ENCODE data around the gene MCUB. TPM values are rescaled to one million over a fixed set of nuclear protein-coding genes. Genes with fewer than 3 reads are reported as not detected.

The MCUB gene
- total and polyA plus RNA-seq, 2 experiments from 2014 or later = 6.2 to 9.9 TPM

DNA sequence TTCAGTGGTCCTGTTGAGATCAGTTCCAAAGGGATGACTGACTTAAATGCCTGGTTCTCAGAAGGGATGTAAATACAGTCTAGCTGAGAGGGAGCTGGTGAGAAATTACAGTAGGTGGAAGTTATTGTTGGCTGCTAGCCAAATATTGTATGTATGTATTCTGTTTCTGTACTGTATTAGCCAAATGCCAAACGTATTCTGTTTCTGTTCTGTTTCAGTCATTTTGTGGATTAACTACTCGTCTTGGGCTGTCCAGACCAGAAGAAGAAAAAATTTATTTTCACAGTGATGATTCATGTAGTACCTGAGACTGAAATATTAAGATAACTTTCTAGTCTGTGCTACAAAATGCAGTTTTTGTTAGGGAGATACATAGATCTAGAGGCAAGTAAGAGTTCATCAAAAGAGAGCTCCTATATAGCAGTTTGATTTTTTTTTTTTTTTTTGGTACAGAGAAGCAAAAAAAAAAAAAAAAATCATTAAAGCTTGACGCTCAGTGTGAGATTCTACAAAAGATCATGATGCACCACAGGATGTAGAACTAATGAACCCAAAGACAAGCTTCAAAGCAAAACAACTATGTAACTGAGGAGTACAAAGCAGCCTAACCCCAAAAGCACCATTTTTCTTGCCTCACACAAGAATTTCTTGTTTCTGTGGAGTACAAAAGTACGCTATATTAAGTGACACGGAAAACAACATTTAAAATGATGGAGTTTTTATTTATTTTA is 88.4 kb downstream of the MCUB start:
- H3K27ac ChIP-seq = no peak overlapping the region
- no peak for DNase-seq (ENCODE audit: low spot score)

DNA sequence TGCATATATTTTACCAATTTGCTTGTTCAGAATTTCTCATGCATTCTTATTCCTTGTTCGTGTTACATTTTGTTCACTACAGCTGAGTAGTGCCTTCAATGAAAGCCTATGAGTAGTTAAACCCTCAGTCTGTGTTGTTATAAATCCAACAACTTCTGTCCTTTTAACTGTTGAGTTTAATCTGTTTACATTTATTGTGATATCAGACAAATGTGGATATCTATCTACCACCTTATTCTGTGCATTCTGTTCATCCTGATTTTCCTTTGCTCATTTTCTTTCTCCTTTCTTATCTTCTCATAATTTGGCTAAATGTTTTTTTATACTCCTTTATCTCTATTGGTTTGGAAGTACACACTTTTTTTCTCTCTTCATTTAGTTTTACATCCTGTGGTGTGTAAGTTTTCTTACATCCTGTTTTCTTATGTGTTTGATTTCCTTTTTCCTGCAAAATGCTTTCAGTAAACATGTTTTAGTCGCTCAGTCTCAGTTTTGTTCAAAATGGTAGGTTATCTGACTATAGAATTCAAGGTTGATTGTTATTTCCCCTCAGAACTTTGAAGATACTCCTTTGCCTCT is 89.0 kb downstream of the MCUB start:
- TF ChIP-seq, protein P1, sequence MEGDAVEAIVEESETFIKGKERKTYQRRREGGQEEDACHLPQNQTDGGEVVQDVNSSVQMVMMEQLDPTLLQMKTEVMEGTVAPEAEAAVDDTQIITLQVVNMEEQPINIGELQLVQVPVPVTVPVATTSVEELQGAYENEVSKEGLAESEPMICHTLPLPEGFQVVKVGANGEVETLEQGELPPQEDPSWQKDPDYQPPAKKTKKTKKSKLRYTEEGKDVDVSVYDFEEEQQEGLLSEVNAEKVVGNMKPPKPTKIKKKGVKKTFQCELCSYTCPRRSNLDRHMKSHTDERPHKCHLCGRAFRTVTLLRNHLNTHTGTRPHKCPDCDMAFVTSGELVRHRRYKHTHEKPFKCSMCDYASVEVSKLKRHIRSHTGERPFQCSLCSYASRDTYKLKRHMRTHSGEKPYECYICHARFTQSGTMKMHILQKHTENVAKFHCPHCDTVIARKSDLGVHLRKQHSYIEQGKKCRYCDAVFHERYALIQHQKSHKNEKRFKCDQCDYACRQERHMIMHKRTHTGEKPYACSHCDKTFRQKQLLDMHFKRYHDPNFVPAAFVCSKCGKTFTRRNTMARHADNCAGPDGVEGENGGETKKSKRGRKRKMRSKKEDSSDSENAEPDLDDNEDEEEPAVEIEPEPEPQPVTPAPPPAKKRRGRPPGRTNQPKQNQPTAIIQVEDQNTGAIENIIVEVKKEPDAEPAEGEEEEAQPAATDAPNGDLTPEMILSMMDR (IDR thresholded peaks at IDR 0.05; ENCODE audit: poor library complexity) = no peak
- no peak for TF ChIP-seq EZH2 (IDR thresholded peaks at IDR 0.05; ENCODE audit: borderline replicate concordance)
- no peak for TF ChIP-seq EZH2phosphoT487 (IDR thresholded peaks at IDR 0.05; ENCODE audit: low read depth, severe bottlenecking, unreplicated experiment)
- no peaks in the 10 kb centered on the region for H3K27me3 ChIP-seq
- H3K4me1 ChIP-seq (ENCODE audit: insufficient read depth) = no peaks in the 10 kb centered on the region
- 87% methylated on average over 2 of the region's 2 CpGs for WGBS (ENCODE audit: low lambda C conversion rate, missing lambda C conversion rate)
- DNase-seq (ENCODE audit: low spot score) = no peak
- no peak overlapping the region for H3K4me3 ChIP-seq
- no peaks in the 10 kb centered on the region for H3K79me2 ChIP-seq
- H3K9me2 ChIP-seq (replicated peaks; ENCODE audit: insufficient read depth) = no peaks in the 10 kb centered on the region
- no peak overlapping the region for H3K27ac ChIP-seq
- H2AFZ ChIP-seq = no peak overlapping the region
- H3K4me2 ChIP-seq = no peak overlapping the region
- H3K9me3 ChIP-seq (ENCODE audit: low read depth) = peaks cover 4% of the 10 kb centered on the region
- no peaks in the 10 kb centered on the region for H3K36me3 ChIP-seq (replicated peaks; ENCODE audit: insufficient read depth, low read depth)
- no peaks in the 10 kb centered on the region for H4K20me1 ChIP-seq (ENCODE audit: insufficient read depth, poor library complexity, severe bottlenecking)

More for the DNA sequence above, 88.4 kb downstream of the MCUB start:
- Histone ChIP-seq H3K4me2 (no peak overlapping the region), H3K27me3 (no peaks in the 10 kb centered on the region), H2AFZ (no peak overlapping the region), H3K9me3 (ENCODE audit: low read depth) (peaks cover 4% of the 10 kb centered on the region), H3K4me1 (ENCODE audit: insufficient read depth) (no peaks in the 10 kb centered on the region), H3K79me2 (no peaks in the 10 kb centered on the region), H3K9me2 (replicated peaks; ENCODE audit: insufficient read depth) (no peaks in the 10 kb centered on the region), H3K36me3 (replicated peaks; ENCODE audit: insufficient read depth, low read depth) (no peaks in the 10 kb centered on the region), H3K4me3 (no peak overlapping the region), H4K20me1 (ENCODE audit: insufficient read depth, poor library complexity, severe bottlenecking) (no peaks in the 10 kb centered on the region)
- 64% methylated on average over 5 of the region's 5 CpGs for WGBS (ENCODE audit: low lambda C conversion rate, missing lambda C conversion rate)
- no peak for TF ChIP-seq EZH2 (IDR thresholded peaks at IDR 0.05; ENCODE audit: borderline replicate concordance)
- TF ChIP-seq, protein P1 (IDR thresholded peaks at IDR 0.05; ENCODE audit: poor library complexity) = no peak
- TF ChIP-seq EZH2phosphoT487 (IDR thresholded peaks at IDR 0.05; ENCODE audit: low read depth, severe bottlenecking, unreplicated experiment) = no peak

DNA sequence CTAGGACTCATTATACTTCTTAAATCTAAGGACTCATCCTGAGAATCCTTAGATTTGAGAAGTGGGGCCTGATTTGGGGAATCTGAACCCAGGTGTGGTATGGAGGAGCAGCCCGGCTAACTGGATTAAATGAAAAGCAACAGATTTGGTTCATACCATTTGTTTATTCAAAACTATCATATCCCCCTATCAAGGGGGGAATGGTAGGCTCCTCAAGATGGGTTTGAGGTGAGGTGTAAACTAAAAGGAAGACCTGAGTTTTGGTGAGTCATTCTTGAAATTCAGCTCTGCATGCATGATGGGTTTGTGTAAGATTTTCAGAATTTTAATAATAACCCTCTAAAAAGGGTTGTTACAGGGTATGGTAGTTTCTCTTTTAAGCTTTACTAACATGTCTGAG is 89.8 kb downstream of the MCUB start:
- Histone ChIP-seq H3K4me3 (no peak overlapping the region), H3K79me2 (no peaks in the 10 kb centered on the region), H3K4me1 (ENCODE audit: insufficient read depth) (no peaks in the 10 kb centered on the region), H4K20me1 (ENCODE audit: insufficient read depth, poor library complexity, severe bottlenecking) (no peaks in the 10 kb centered on the region), H3K27ac (no peak overlapping the region), H3K4me2 (no peak overlapping the region), H3K9me3 (ENCODE audit: low read depth) (peaks cover 4% of the 10 kb centered on the region), H3K27me3 (no peaks in the 10 kb centered on the region), H3K9me2 (replicated peaks; ENCODE audit: insufficient read depth) (no peaks in the 10 kb centered on the region), H2AFZ (no peak overlapping the region), H3K36me3 (replicated peaks; ENCODE audit: insufficient read depth, low read depth) (no peaks in the 10 kb centered on the region)
- WGBS (ENCODE audit: low lambda C conversion rate, missing lambda C conversion rate) = 95% methylated on average over 1 of the region's 1 CpG
- TF ChIP-seq EZH2phosphoT487 (IDR thresholded peaks at IDR 0.05; ENCODE audit: low read depth, severe bottlenecking, unreplicated experiment) (no peak), EZH2 (IDR thresholded peaks at IDR 0.05; ENCODE audit: borderline replicate concordance) (no peak)
- TF ChIP-seq, protein P1 (IDR thresholded peaks at IDR 0.05; ENCODE audit: poor library complexity) = no peak
- no peak for DNase-seq (ENCODE audit: low spot score)
